Raji (cell line): Measurements from ENCODE around the gene DOCK10.

ENCODE experiments used
- POLR2A ChIP-seq: IDR thresholded peaks from 2 replicates; pipeline ENCODE4 v1.6.1; 2011; ENCODE audit warnings: low read depth, low read length, control low read depth; ENCODE audit not compliant: insufficient read depth

Gene DOCK10

DNA sequence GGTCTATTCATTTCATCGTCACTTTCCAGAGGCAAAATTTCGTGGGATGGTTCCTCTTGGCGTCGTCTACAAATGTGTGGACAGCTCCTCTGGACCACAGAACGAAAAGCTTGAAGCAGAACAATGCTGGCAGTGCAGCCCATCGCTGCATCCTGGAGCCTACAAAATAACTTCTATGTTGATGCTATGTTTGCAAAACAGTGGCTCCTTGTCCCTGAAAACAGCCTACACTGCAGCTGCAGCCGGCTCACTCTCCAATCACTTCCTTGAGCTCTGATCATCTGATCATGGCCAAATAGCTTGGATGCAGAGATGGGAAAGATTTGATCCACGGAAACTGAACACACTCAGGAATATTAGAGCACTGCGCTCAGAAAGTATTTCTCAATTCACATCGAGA lies 60.0 kb downstream of the DOCK10 start:
- TF ChIP-seq POLR2A: no peak

DNA sequence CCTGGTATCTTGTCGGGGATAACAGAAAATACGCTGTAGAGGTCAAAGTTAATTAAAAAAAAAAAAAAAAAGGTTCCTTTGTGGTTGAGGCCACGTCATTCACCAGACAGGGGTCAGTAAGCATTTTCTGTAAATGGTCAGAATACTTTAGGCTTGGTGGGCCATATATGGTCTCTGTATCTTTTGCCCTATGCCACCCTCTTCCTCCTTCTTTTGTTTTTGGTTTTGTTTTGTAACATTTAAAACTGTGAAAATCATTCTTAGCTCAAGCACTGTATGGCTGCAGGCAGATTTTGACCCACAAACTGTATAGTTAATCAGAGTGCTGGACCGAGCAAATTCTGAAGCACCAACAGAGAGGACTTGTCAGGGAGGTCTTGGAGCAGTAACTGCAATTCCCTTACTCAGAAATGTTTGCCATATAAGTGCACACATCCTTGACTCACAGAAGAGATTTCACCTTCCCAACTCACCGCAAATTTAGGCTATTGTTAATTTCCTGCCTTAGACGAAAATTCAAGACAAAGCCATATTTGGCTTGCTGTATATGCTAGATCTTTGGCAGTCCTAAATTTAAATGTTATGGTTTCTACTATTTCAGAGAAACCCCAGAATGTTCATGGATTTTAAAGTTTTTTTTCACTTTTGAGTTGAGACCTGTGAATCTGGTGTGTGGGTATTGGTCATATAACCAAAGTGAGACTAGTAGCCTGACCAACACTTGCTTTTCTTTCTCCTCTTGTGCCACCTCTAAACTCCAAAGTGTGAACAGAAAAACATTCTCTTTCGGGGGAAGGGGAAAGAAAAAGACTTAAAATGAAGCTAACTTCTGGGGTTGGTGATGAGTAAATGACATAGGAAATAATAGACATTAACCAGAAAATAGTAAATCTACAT lies 65.4 kb downstream of the DOCK10 start:
- TF ChIP-seq POLR2A: no peak

DNA sequence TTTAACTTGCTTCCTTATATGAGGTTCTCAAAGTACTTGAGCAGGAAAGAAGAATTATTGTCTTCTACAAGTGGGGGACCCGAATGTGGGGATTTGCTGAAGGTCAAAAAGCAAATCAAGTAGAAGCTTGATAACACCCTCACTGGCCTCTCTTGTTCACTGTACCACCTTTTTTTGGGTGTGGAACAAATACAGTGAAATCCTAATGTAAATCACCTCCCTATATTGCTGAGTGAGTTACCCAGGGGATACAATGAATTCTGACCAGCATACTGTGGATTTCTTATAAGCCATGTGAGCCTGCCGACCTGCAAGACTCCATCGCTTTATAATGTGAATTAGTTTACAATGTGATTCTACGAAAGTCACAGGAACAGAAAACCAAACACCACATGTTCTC lies 66.5 kb downstream of the DOCK10 start:
- TF ChIP-seq POLR2A: no peak

DNA sequence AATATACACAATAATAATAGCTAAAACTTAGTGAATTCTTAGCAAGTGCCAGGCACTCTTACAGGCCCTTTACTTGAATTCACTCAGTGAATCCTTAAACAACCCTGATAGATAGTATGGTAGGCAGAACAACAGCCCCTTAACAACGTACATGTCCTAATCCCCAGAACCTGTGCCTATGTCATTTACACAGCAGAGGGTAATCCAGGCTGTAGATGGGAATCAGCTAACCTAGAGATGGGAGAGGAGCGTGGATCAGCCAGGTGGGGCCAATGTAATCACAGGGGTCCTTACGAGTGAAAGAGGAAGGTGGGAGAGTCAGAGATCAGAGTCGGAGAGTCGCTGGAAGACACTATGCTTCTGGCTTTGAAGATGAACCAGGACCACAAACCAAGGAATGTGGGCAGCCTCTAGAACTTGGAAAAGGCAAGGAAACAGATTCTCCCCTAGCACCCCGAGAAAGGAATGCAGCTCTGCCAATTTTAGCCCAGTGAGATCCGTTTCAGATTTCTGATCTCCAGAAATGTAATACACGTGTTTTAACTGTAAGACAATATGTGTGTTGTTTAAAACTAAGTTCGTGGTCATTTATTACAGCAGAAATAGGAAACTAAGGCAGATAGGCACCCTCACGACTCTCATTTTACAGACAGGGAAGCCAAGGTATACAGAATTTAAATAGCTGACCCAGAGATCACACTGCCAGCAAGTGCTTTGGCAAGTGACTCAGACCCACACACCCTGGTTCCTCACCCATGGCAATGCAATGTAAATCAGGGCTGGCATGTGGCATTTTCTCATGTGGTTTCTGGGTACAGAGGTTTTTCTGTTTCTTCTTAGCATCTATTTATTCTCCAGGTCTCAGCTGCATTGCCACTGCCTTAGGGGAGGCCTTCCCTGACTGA lies 68.9 kb downstream of the DOCK10 start:
- TF ChIP-seq POLR2A: no peak

DNA sequence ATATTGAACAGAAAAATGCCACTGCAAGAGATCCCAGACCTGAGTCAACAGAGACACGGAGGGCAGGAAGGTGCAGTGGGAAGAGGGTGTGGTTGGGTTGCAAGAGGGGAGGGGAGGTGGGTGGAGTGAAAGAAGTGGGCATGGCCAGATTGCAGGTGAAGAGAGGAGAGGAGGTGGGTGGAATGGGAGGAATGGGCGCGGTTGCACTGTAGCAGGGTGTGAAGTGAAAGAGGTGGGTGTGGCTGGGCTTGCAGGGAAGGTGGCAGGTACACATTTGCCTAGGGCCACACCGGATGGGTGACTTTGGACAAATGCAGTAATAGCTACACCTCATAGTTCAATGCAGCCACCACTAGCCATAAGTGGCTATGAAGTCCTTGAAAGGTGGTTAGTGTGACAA lies 71.1 kb downstream of the DOCK10 start:
- TF ChIP-seq POLR2A: no peak

DNA sequence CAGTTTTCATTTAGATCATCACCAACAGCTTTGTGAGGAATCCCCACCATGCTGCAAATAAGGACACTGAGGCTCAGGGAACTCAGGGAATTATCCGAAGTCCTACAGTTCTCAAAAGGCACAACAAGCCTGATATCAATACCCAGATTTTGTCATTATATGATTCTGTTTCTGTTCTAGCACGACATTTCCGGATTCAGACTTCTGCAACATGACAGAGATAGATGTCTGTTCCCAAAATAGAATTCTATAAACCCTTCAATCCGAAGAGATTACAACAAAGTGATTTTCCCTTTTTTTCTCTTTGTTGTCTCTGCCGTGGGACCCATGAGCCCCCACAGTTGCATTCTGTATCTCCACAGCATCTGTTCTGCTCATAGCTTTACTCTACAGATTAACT lies 72.0 kb downstream of the DOCK10 start:
- TF ChIP-seq POLR2A: no peak

DNA sequence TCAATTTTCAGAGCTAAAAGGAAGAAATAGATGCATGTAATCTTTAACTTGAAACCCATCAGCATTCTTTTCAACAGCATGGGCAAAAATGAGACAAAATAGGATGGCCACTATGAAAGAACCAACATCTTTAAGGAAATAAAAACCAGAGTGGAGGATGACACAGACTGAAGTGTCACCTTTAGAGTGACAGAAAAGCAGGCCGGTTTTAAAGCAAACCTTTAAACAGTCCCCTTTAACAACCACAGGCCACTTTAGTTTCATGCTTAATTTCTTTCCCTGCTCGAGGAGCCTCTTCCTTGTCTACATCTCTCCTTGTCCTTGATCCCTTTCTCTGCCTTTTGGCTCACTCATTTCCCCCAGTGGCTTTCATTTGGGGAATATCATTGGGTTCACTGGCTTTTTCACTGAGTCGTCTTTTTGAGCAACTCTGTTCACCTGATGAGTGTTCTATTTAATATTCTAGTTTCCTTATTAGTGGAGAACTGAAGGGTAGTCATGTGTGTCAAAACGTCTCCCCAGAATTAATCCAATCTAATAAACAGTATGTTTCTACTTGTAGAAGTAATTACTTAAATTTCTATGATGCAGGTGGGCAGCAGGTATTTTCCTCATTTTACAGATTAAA lies 72.5 kb downstream of the DOCK10 start:
- TF ChIP-seq POLR2A: no peak

DNA sequence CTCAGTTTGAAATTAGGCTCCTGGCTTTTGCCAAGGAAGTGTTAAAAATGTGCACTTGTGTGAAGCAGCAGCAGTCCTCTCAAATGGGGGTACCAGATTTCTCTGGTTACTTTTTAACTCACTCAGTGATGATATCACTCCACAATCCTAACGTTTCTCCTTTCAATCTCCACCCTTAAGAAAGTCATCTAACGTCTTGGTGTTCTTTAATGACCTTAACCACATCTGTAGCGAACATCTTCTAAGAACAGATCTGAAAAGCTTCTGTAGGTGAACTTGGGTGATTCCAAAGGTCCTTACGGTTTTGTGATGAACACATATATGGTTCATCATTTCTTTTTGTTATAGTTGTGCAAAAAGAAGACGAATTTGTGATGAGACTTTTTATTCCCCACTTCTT lies 73.2 kb downstream of the DOCK10 start:
- no peak for TF ChIP-seq POLR2A

DNA sequence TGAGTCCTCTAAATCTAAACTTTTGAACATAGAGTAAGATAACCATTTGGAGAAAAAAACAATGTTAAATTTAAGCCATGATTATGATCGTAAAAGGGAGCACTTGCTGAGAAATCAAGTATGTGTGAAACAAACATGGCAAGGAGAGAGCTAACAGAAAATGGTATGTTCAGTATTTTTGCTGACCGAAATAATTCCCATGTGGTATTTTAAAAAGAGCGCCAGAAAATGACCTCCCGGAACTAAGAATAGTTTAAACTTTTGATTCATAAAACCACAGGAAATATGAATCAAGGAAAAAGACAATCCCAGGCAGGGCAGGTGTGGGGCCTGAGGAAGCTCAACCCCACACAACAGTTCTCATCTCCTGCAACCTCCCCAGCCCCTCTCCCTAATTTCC lies 74.2 kb downstream of the DOCK10 start:
- TF ChIP-seq POLR2A: no peak

DNA sequence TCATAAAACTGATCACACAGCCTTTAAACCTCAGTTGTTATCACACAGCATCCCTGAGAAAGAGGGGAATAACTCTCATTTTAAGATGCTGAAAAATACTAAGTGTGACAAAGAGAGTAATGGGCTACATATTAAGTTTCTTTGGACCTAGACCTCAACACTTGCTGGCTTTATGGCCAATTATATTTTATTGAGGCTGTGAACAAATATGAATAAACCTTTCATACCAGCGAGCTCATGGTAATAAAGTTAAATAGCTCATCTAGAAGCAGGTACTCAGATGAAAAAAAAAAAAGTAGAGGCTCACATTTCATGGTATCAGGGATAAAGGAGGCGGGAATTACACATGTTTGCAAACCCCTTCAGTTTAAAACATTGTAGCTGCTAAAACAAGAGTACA lies 75.7 kb downstream of the DOCK10 start:
- no peak for TF ChIP-seq POLR2A

DNA sequence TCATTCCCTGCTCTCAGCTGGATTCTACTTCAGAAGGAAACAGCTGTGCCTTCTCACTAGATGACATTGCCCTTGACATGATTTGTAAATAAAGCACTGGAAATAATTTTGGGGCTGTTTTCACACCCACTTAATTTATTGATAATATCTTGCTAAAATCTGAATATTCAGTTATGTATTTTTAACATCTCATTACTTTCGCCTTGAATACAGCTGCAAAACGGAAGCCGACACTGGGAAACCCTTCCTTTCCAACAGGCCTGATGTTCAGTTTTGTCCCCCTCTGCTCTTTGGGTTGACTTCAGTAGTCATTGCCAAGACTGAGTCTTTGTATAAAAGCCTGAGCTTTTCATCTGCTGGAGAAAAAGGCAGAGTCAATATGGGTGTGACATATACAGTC lies 82.7 kb downstream of the DOCK10 start:
- TF ChIP-seq POLR2A: no peak

DNA sequence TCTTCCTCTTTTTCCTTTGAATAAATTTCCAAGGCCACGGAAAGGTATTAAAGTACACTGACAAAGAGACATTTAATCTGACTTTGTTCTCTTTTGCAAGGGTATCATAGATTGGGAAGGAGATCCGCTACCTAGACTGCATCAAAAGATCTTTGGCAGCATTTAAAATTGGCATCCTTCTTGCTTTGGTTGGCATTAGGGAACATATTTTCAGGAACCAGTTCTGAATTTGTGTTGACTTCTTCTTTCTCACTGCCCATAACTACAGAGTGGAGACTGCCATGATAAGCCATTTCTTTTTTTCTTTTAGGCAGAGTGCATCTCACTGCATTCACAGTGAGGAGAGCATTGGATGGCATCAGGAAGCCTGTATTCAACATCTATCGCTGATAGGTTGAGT lies 83.4 kb downstream of the DOCK10 start:
- no peak for TF ChIP-seq POLR2A

DNA sequence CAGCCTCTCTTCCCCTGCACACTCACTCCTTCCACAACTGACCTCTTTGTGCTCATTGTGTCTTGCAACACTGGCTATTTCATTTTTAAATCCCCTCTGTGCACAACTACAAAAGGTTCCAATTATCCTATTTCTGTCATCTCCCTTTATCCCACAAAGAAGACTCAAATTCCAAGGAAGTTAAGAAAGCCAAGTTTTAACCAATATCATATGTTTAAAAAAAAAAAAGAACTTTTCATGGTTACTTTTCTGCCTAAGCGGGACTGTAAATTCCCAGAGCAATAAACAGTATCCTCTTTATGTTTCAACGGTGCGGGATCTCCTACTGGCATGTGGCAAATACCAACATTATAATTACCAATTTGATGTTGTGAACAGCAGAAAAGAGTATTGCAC lies 83.8 kb downstream of the DOCK10 start:
- TF ChIP-seq POLR2A: no peak

DNA sequence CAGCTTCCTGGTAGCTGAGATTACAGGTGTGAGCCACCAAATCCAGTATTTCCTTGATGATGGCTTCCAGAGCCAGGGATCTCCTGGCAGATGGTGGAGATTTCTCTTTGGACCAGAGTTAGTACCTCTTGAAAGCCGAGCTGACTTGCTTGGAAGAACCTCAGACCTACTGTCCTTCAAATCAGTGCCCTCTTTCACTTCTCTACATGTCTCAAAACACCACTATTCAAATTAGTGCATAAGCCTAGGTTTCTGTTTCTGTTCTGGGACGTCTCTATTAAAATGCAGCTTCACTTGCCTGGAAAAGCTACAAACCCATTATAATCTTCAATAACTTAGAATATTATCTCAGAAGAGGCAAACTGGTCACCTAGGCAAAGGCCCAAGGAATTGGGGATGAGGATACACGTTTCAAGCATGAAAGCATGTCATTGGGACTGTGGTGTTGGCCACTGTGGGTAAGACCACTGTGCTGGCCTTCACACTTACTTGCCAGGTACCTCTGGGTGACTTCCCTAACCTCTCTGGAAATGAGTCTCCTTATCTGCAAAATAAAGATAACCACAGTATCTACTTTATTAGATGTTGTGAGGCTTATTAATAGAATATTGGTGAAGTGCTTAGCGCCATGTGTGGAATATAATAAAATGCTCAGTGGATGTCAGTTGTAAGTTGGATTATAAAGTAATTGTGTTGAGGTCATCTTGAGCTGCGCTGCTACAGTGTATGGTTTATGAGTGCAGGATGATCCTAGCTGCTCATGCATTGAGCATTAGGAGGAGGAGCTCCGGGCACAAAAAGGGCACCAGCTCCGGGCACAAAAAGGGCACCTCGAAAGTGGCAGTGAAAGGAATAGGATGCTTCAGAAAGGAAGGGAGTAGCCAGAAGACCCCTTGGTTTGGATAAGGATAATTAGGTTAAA lies 84.5 kb downstream of the DOCK10 start:
- TF ChIP-seq POLR2A: no peak
